Activated T-cell treated with anti-CD3 and anti-CD28 coated beads, Interleukin-2, amount 50 U/mL, for 72 hours (primary cell): Measurements from ENCODE around the gene TCF7. TPM values are rescaled to one million over a fixed set of nuclear protein-coding genes. Genes with fewer than 3 reads are reported as not detected.

Experiments
- ATAC-seq, 2 donors: fragments of 150-1000 bp; cut with Tn5 transposase; replicated peaks in 1 of 2; 2 replicates each; pipeline ENCODE4 v1.10.0; 2021; ENCODE audit warnings: moderate library complexity in 2 of 2, mild to moderate bottlenecking in 1 of 2
- DNase-seq, 2 donors: peaks; one replicate each; pipeline ENCODE4 v3.0.0; 2021 to 2022; ENCODE audit warnings: mixed read lengths in 1 of 2
- H3K27ac Mint-ChIP-seq: one replicate; pipeline ENCODE4 v1.8.0; 2022; ENCODE audit warnings: mild to moderate bottlenecking, moderate library complexity, mixed read lengths
- H3K27me3 Mint-ChIP-seq: one replicate; pipeline ENCODE4 v1.8.0; 2022; ENCODE audit warnings: low read depth, mixed read lengths
- H3K36me3 Mint-ChIP-seq, 2 donors: one replicate each; pipeline ENCODE4 v1.8.0; 2022; ENCODE audit warnings: mixed read lengths in 2 of 2, mild to moderate bottlenecking in 1 of 2; ENCODE audit not compliant: insufficient read depth in 2 of 2
- H3K4me1 Mint-ChIP-seq: one replicate; pipeline ENCODE4 v1.8.0; 2022; ENCODE audit warnings: low read depth, mixed read lengths
- H3K4me3 Mint-ChIP-seq, 2 donors: one replicate each; pipeline ENCODE4 v1.8.0; 2022; ENCODE audit warnings: mild to moderate bottlenecking in 2 of 2, mixed read lengths in 2 of 2, moderate library complexity in 2 of 2
- H3K9me3 Mint-ChIP-seq, 2 donors: one replicate each; pipeline ENCODE4 v1.8.0; 2022; ENCODE audit warnings: mixed read lengths in 2 of 2
- total RNA-seq, 2 donors: library from RNA; stranded (reverse); gene quantifications; one replicate each; pipeline ENCODE4 v1.2.3, GENCODE V29; 2022

The TCF7 gene
- 100 to 1,000 TPM; 142 to 265 TPM for total RNA-seq

- no peaks in the 10 kb centered on the region for H3K9me3 Mint-ChIP-seq
- peak; percentile 57 to 60 for ATAC-seq
- peak within 1 kb of the TSS; percentile 81 for H3K27ac Mint-ChIP-seq
- peaks cover 7 to 28% of the 10 kb centered on the region in 2 donors for H3K36me3 Mint-ChIP-seq
- H3K4me1 Mint-ChIP-seq = peaks cover 82% of the 10 kb centered on the region
- peak within 1 kb of the TSS; percentile 87 to 94 for H3K4me3 Mint-ChIP-seq
- no peaks in the 10 kb centered on the region for H3K27me3 Mint-ChIP-seq
- DNase-seq = peak; percentile 80 to 83
These were observed at the start of gene TCF7 for GRCh38 chr5:134113902-134114875. Gene TCF7 (plus strand): TSS chr5:134114681. CDS start chr5:134114907, 226 bp downstream.

DNA sequence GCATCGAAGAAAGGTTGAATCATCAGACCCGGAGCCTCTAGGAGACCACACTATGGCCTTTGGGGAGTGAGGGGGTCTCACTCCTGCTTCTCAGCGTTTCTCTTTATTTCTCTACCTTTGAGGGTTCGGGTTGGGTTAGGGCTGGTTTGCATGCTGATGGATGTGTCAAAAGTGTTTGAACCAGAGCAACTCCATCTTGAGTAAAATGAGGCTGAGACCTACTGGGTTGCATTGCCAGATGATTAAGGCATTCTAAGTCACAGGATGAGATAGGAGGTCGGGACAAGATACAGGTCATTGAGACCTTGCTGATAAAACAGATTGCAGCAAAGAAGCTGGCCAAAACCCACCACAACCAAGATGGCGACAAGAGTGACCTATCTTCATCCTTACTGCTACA, 44.9 kb upstream of the TCF7 start:
- H3K27me3 Mint-ChIP-seq = no peaks in the 10 kb centered on the region

DNA sequence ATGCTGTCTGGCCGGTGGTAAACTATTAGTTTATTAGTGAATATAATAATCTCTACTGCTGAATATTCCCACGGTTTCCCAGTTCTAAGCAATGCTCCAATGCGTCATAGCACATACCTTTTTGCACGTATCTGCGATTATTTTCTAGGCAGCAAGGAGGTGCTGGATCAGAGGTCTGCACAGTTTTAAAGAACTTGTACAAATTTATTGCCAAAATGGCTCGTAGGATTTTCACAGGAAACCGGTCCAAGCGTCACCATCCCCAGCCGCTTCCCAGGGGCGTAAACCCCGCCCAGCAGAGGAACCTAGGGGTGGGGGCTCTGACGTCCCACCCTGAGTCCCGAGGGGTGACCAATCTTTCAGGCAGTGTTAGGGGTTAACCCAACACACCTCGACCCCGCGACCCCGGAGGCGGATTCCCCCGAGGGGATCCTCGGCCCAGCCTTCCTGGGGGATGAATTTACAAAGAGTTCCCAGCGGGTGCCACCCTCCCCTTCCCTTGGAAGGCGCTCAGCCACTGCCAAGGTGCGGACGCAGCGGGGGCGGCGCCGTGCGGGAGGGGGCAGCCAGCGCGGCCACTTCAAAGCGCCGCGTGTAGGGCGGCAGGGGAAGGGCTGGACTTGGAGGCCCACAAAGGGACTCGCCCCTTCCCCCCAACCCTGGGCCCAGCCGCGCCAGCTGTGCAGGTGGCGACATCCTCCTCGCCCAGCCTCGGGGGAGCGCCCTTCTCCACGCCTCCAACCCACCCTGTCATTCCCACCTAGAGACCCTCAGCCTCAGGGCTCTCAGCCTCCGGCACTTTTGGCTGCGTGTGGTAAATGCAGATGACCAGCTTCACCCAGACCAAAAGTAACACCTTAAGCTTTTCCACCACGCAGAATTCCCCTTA, 43.5 kb upstream of the TCF7 start:
- Mint-ChIP-seq H3K36me3 (peaks cover 4 to 9% of the 10 kb centered on the region in 2 donors), H3K4me3 (peak overlapping the region; percentile 86 to 93), H3K4me1 (peaks cover 85% of the 10 kb centered on the region), H3K27me3 (no peaks in the 10 kb centered on the region), H3K9me3 (no peaks in the 10 kb centered on the region), H3K27ac (peak overlapping the region; percentile 74)
- peak; percentile 63 to 68 for DNase-seq
- peak; percentile 69 to 70 for ATAC-seq

More for the DNA sequence above, 44.9 kb upstream of the TCF7 start:
- Mint-ChIP-seq H3K4me1 (peaks cover 71% of the 10 kb centered on the region), H3K4me3 (peak overlapping the region; percentile 86 to 93), H3K9me3 (no peaks in the 10 kb centered on the region), H3K27ac (no peak overlapping the region), H3K36me3 (peaks cover 4 to 10% of the 10 kb centered on the region in 2 donors)
- ATAC-seq (no peak), DNase-seq (no peak)

DNA sequence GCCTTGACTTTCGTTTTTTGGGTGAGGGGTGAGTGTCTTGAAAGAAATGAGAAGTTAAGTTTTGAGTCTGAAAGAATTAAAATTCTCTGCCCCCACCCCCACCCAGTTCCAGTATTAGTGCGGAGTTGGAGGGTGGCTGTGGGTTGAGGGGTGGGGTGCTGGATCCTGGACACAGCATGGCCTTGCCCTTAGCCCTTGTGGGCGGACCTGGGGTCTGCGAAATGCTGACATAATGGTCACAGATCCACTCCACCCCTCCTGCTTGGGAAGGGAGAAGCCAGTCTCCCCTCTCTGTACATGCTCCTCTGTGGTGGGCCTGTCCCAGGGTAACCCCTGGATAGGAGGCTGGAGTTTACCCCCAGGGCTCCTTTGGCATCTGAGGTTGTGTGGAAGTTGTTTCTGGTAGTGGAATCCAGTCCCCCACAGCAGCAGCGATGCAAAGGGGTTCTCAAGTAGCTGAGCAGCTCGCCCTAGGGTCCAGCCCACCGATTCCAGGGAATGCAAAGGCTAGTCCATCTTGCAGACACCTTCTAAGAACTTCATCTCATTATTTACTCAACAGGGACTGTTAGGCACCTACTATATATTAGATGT, 42.8 kb upstream of the TCF7 start:
- H3K27me3 Mint-ChIP-seq = no peaks in the 10 kb centered on the region
- H3K4me1 Mint-ChIP-seq = peaks cover 92% of the 10 kb centered on the region
- peaks cover 4 to 7% of the 10 kb centered on the region in 2 donors for H3K36me3 Mint-ChIP-seq
- H3K27ac Mint-ChIP-seq = peak overlapping the region; percentile 74
- ATAC-seq = peak; percentile 64 to 66
- H3K4me3 Mint-ChIP-seq = peak overlapping the region; percentile 86 to 93
- no peak for DNase-seq
- no peaks in the 10 kb centered on the region for H3K9me3 Mint-ChIP-seq

DNA sequence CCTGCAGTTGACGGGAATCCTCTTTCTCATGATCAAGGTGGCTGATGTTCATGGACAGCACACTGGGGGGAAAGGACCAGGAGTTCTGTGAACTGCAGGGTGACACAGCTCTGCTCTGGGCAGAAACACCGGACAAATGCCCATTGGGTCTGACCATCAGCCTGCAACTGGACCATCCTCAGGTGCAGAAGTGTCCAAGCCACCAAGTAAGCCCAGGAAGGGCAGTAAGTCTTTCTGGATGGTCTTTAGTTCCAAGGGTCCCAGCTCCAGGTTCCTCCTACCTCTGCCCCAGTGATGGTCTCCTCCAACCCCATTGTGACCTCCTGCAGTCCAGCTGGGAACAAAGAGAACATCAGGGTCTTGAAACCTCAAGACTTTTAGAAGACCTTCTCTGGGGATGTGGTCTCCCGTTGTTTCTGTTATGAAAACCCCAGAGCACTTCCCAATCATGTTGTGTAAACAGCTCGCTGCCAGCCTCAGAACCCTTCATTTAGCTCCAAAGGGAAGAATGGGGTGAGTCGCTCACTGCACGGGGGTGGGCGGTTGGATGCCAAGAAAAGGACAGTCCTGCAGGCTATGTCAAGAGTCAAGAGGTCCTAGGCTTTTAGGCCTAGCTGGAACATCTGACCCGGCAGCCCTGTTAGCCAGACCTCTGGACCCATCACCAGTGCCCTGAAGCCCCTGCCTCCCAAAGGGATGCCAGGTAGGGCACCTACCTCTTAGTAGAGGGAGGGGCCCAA, 41.8 kb upstream of the TCF7 start:
- Mint-ChIP-seq H3K27ac (no peak overlapping the region), H3K27me3 (no peaks in the 10 kb centered on the region), H3K4me3 (peak overlapping the region in 1 of 2 donors; percentile 86)

DNA sequence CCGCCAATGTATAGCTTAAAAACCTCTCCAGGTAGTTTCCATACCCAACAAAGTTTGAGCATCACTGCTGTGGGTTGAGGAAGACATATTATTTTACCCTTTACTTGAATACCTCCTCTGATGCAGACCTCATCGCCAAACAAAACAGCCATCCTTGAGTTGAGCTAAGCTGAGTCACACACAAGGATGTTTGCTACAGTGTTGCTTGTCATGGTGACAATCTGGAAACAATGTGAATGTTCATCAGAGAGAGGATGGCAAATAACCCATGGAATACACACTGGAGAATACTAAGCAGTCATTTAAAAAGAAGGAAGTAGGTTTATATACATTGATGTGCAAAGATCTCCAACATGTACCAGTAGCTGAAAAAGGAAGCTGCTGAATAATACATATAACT, 41.1 kb upstream of the TCF7 start:
- no peak for ATAC-seq
- H3K4me3 Mint-ChIP-seq = no peak overlapping the region
- H3K36me3 Mint-ChIP-seq = peaks cover under 1 to 5% of the 10 kb centered on the region in 2 donors
- DNase-seq = no peak
- H3K4me1 Mint-ChIP-seq = peaks cover 93% of the 10 kb centered on the region
- H3K9me3 Mint-ChIP-seq = no peaks in the 10 kb centered on the region
- no peak overlapping the region for H3K27ac Mint-ChIP-seq
- H3K27me3 Mint-ChIP-seq = no peaks in the 10 kb centered on the region

More for the DNA sequence above, 41.8 kb upstream of the TCF7 start:
- no peak for DNase-seq
- Mint-ChIP-seq H3K9me3 (no peaks in the 10 kb centered on the region), H3K36me3 (peaks cover 4 to 9% of the 10 kb centered on the region in 2 donors), H3K4me1 (peaks cover 93% of the 10 kb centered on the region)
- no peak for ATAC-seq

GRCh38 chr5:134075102-134075501, 39.4 kb upstream of the TCF7 start:
- H3K36me3 Mint-ChIP-seq = peaks cover 0 to 4% of the 10 kb centered on the region in 2 donors
- H3K9me3 Mint-ChIP-seq = no peaks in the 10 kb centered on the region
- no peak overlapping the region for H3K27ac Mint-ChIP-seq
- DNase-seq (no peak), ATAC-seq (no peak)
- peaks cover 93% of the 10 kb centered on the region for H3K4me1 Mint-ChIP-seq
- H3K27me3 Mint-ChIP-seq = no peaks in the 10 kb centered on the region
- H3K4me3 Mint-ChIP-seq = no peak overlapping the region

GRCh38 chr5:134077926-134078580, 36.4 kb upstream of the TCF7 start:
- no peaks in the 10 kb centered on the region for H3K27me3 Mint-ChIP-seq

DNA sequence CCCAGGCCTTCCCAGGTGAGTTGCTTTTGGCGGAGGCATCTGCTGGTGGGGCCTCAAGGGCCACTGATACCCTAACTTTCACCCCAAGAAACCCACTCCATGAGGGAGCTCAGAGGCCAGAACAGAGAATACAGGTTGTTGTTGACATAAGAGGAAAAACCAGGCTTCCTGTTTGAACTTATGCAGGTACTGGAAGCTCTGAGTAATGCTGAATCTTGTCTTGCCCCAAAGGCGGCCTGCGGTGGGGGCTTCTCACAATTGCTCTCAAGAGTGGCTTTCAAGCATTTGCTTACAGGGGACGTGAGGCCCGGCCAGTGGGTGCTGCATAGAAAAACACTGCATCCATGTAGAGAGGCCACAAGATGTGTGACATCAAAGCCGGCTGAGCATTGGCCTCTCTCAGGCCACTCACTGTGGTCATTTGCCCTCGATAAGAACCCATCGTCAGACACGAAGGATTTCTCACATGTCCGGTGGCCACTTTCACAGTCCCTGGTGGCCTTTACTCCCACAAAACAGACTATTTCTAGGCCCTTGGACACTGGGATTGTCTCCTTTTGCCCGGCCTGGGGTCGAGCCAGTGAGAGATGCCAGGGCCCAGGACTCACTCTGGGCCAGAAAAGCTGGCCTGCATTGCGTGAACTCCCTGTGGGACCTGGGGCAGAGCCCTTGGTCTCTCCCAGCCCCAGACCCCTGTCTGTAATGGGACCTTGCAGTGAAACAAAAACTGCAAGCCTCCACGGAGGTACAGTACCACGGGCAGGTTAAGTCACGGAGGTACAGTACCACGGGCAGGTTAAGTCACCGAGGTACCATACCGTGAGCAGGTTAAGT, 34.5 kb upstream of the TCF7 start:
- peak; percentile 93 to 94 for ATAC-seq
- H3K27me3 Mint-ChIP-seq = no peaks in the 10 kb centered on the region
- H3K27ac Mint-ChIP-seq = peak overlapping the region; percentile 70
- H3K4me1 Mint-ChIP-seq = peaks cover 95% of the 10 kb centered on the region
- peak overlapping the region; percentile 74 to 75 for H3K4me3 Mint-ChIP-seq
- H3K36me3 Mint-ChIP-seq = peaks cover 0 to 7% of the 10 kb centered on the region in 2 donors
- no peaks in the 10 kb centered on the region for H3K9me3 Mint-ChIP-seq
- peak; percentile 86 to 91 for DNase-seq

More at GRCh38 chr5:134077926-134078580, 36.4 kb upstream of the TCF7 start:
- peak overlapping the region; percentile 34 to 75 for H3K4me3 Mint-ChIP-seq
- H3K36me3 Mint-ChIP-seq = peaks cover 0 to 4% of the 10 kb centered on the region in 2 donors
- H3K27ac Mint-ChIP-seq = no peak overlapping the region
- H3K4me1 Mint-ChIP-seq = peaks cover 91% of the 10 kb centered on the region
- ATAC-seq (peak; percentile 33 to 43), DNase-seq (peak; percentile 50 to 55)
- no peaks in the 10 kb centered on the region for H3K9me3 Mint-ChIP-seq

- Mint-ChIP-seq H3K4me1 (peaks cover 90% of the 10 kb centered on the region), H3K36me3 (peaks cover 0 to 7% of the 10 kb centered on the region in 2 donors), H3K27ac (peak overlapping the region; percentile 79), H3K27me3 (no peaks in the 10 kb centered on the region), H3K9me3 (no peaks in the 10 kb centered on the region), H3K4me3 (no peak overlapping the region)
- ATAC-seq (no peak), DNase-seq (no peak)
These were observed 32.1 kb upstream of the TCF7 start for GRCh38 chr5:134082264-134082992.
